K562 (cell line): ENCODE measurements around the gene SCYL3. TPM values are rescaled to one million over a fixed set of nuclear protein-coding genes. Genes with fewer than 3 reads are reported as not detected.

Experiments
- HDAC2 ChIP-seq: fragments of 450-650 bp; IDR thresholded peaks from 2 replicates; pipeline ENCODE4 v1.6.1; 2016; ENCODE audit warnings: mild to moderate bottlenecking
- LCOR ChIP-seq: sonication (generic); formaldehyde crosslinking; IDR thresholded peaks from 2 replicates; pipeline ENCODE4 v1.8.0; 2022; ENCODE audit warnings: mild to moderate bottlenecking, missing genetic modification reagents
- SIX5 ChIP-seq, 2 experiments: IDR thresholded peaks; 2 replicates each; pipeline ENCODE4 v1.6.1; 2011; ENCODE audit warnings: low read length in 2 of 2, borderline replicate concordance in 1 of 2, low read depth in 1 of 2, mild to moderate bottlenecking in 1 of 2, moderate library complexity in 1 of 2; ENCODE audit not compliant: insufficient read depth in 1 of 2
- ZKSCAN1 ChIP-seq: fragments of 150-350 bp; IDR thresholded peaks from 2 replicates; pipeline ENCODE4 v1.6.1; 2016; ENCODE audit warnings: low read depth, low read length
- ZNF407 ChIP-seq: fragments of 450-650 bp; IDR thresholded peaks from 2 replicates; pipeline ENCODE4 v1.6.1; 2016; ENCODE audit warnings: low read depth
- polyA plus RNA-seq, 8 experiments: library from polyadenylated mRNA; depleted of rRNA in 4 of 8; stranded (reverse) in 5 of 8; unstranded in 3 of 8; fragments of >200 nt; fragmentation: Nextera tagmentation in 2 of 8; fragmentation: Illumina TruSeq in 1 of 8; extraction: Ambion mirVana in 2 of 8; extraction: Trizol in 1 of 8; gene quantifications; 2 replicates each; pipeline versions ENCODE4 v1.2.1 to v1.2.3, GENCODE V29; 2011 to 2014; ENCODE audit warnings: inconsistent platforms in 1 of 8, missing spikeins in 1 of 8
- total RNA-seq, 7 experiments: library from RNA; depleted of rRNA in 6 of 7; stranded (reverse); fragments of >200 nt in 6 of 7; fragmentation: Illumina TruSeq in 2 of 7; extraction: Trizol in 2 of 7; gene quantifications; 2 replicates each; pipeline versions ENCODE4 v1.2.1 to v1.2.3, GENCODE V29; 2011 to 2021; ENCODE audit warnings: low replicate concordance in 1 of 7
- TF ChIP-seq, protein P1 (sequence below): fragments of 250-450 bp; sonication (Bioruptor Pico); IDR thresholded peaks from 2 replicates; pipeline ENCODE4 v1.5.1; 2021; ENCODE audit warnings: mild to moderate bottlenecking

SCYL3 gene
- total and polyA plus RNA-seq, 9 of the 15 experiments (the other 6 are each of a cell fraction or from before 2014, with no cell fraction given): 3.6 to 11.4 (median 7.1) TPM

GRCh38 chr1:169844941-169845608 lies 48.6 kb downstream of the SCYL3 start (continued):
- no peak for TF ChIP-seq LCOR
- TF ChIP-seq HDAC2: no peak
- no peak for TF ChIP-seq ZKSCAN1
- no peak for TF ChIP-seq SIX5 (IDR thresholded peaks at IDR 0.05; ENCODE audit: borderline replicate concordance in 1 of 2, insufficient read depth in 1 of 2, low read depth in 1 of 2, low read length in 2 of 2)
- TF ChIP-seq, protein P1, sequence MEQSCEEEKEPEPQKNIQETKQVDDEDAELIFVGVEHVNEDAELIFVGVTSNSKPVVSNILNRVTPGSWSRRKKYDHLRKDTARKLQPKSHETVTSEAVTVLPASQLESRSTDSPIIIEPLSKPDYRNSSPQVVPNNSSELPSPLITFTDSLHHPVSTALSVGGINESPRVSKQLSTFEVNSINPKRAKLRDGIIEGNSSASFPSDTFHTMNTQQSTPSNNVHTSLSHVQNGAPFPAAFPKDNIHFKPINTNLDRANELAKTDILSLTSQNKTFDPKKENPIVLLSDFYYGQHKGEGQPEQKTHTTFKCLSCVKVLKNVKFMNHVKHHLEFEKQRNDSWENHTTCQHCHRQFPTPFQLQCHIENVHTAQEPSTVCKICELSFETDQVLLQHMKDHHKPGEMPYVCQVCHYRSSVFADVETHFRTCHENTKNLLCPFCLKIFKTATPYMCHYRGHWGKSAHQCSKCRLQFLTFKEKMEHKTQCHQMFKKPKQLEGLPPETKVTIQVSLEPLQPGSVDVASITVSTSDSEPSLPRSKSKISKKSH: no peak
- TF ChIP-seq ZNF407: no peak
